ENCODE measurements around the gene NOS1AP.

DNA sequence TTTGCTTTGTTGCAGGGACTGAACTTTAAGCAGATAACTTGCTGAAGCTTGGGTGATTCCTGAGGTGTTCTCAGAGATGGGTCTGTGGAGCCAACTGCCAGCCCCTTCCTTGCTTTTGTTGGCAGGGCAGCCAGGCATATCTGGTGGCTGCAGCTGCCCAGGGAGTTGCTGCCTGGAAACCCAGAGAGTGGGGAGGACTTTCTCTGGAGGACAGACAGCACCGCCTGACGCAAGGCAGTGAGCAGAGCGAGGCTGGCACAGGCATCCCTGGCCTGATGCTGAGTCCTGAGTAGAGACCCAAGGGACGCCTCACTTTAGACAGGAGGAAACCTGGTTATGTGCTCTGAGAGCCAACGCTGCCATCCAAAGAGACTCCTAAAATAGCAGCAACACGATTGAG, 36.1 kb upstream of the NOS1AP start:
- TF ChIP-seq CTCF (IDR thresholded peaks at IDR 0.05; ENCODE audit: low read length) (no peak), EZH2 (optimal IDR thresholded peaks at IDR 0.05; ENCODE audit: low read depth, low read length) (no peak)
